Activated CD4-positive, alpha-beta T cell treated with anti-CD3 and anti-CD28 coated beads for 48 hours (primary cell): Measurements from ENCODE around the gene MICU2.

ENCODE experiments used
- DNase-seq: peaks from one replicate; pipeline ENCODE4 v3.0.0-alpha.2; 2020

The MICU2 gene

GRCh38 chr13:21544515-21544914, 59.5 kb downstream of the MICU2 start:
- DNase-seq = no peak

GRCh38 chr13:21542563-21542962, 61.4 kb downstream of the MICU2 start:
- no peak for DNase-seq

- no peak for DNase-seq
These were observed 62.0 kb downstream of the MICU2 start for GRCh38 chr13:21541980-21542379.

GRCh38 chr13:21541271-21541670, 62.7 kb downstream of the MICU2 start:
- DNase-seq = no peak

GRCh38 chr13:21539687-21540086, 64.3 kb downstream of the MICU2 start:
- no peak for DNase-seq

- no peak for DNase-seq
These were observed 65.2 kb downstream of the MICU2 start for GRCh38 chr13:21538753-21539152.

GRCh38 chr13:21538280-21538679, 65.7 kb downstream of the MICU2 start:
- no peak for DNase-seq

- no peak for DNase-seq
These were observed 66.9 kb downstream of the MICU2 start for GRCh38 chr13:21537105-21537504.

GRCh38 chr13:21534760-21535159, 69.2 kb downstream of the MICU2 start:
- DNase-seq = no peak

- no peak for DNase-seq
These were observed 72.5 kb downstream of the MICU2 start for GRCh38 chr13:21531455-21531854.

GRCh38 chr13:21530656-21531055, 73.3 kb downstream of the MICU2 start:
- no peak for DNase-seq

- no peak for DNase-seq
These were observed 74.7 kb downstream of the MICU2 start for GRCh38 chr13:21529146-21529893.

- DNase-seq = no peak
These were observed 75.4 kb downstream of the MICU2 start for GRCh38 chr13:21528616-21529015.

GRCh38 chr13:21526707-21527540, 77.0 kb downstream of the MICU2 start:
- DNase-seq = no peak

- no peak for DNase-seq
These were observed 81.1 kb downstream of the MICU2 start for GRCh38 chr13:21522847-21523246.

GRCh38 chr13:21522130-21522529, 81.8 kb downstream of the MICU2 start:
- DNase-seq = no peak

GRCh38 chr13:21518617-21519144, 85.3 kb downstream of the MICU2 start:
- DNase-seq = no peak

GRCh38 chr13:21517576-21517975, 86.4 kb downstream of the MICU2 start:
- no peak for DNase-seq

- DNase-seq = no peak
These were observed 87.2 kb downstream of the MICU2 start for GRCh38 chr13:21516805-21517204.

- DNase-seq = no peak
These were observed 92.1 kb downstream of the MICU2 start for GRCh38 chr13:21511849-21512248.

- no peak for DNase-seq
These were observed 99.6 kb downstream of the MICU2 start for GRCh38 chr13:21504379-21504778.

- DNase-seq = no peak
These were observed 102.3 kb downstream of the MICU2 start for GRCh38 chr13:21501686-21502085.

GRCh38 chr13:21486322-21486721, 117.6 kb downstream of the MICU2 start:
- DNase-seq = no peak

GRCh38 chr13:21483748-21484147, 120.2 kb downstream of the MICU2 start:
- no peak for DNase-seq
